Endothelial cell of umbilical vein (primary cell): ENCODE results near the gene DHRS9. TPM values are rescaled to one million over a fixed set of nuclear protein-coding genes. Genes with fewer than 3 reads are reported as not detected.

Experiments
- BruUV-seq: library from RNA; stranded (reverse); fragments of 400-500 nt; replicated peaks from 2 replicates; lab custom pipeline; 2021; lab: Mats Ljungman, UMichigan
- CTCF ChIA-PET: fragments of 300-600, 350-600 bp; sonication (Branson Sonifier 250); formaldehyde crosslinking; loops from one replicate; lab custom pipeline; 2021; ENCODE audit warnings: antibody characterized with exemption, inconsistent platforms; lab: Charles Lee
- POLR2A ChIA-PET: fragments of 300-600, 350-600 bp; sonication (Branson Sonifier 250); formaldehyde crosslinking; loops from one replicate; lab custom pipeline; 2021; ENCODE audit warnings: antibody characterized with exemption, inconsistent platforms; lab: Charles Lee
- DNase-seq: peaks from one replicate; pipeline ENCODE4 v3.0.0-alpha.2; 2011; ENCODE audit warnings: low read depth, low spot score
- FAIRE-seq: peaks from 2 replicates; lab custom pipeline; 2011; peaks lifted over from hg19 to GRCh38; lab: Jason Lieb, UNC
- H2AFZ ChIP-seq: 2 replicates; pipeline ENCODE4 v1.6.0; 2012; ENCODE audit warnings: low read depth, low read length, control low read depth, inconsistent platforms
- H3K27ac ChIP-seq: 2 replicates; pipeline ENCODE4 v1.5.1; 2011; ENCODE audit warnings: low read depth, mild to moderate bottlenecking, control low read depth, low read length, moderate library complexity; ENCODE audit not compliant: insufficient read depth
- H3K27me3 ChIP-seq, 2 experiments: 2 replicates each; pipeline versions ENCODE4 v1.6.0 to v1.6.1; 2011; ENCODE audit warnings: low read length in 2 of 2, mixed read lengths in 1 of 2; ENCODE audit not compliant: control insufficient read depth in 2 of 2, insufficient read depth in 2 of 2
- H3K36me3 ChIP-seq, 2 experiments: 2 replicates in 1 of 2; 3 replicates in 1 of 2; pipeline ENCODE4 v1.5.1; 2011; ENCODE audit warnings: low read length in 2 of 2, mild to moderate bottlenecking in 1 of 2, moderate library complexity in 1 of 2; ENCODE audit not compliant: control insufficient read depth in 2 of 2, insufficient read depth in 2 of 2; ENCODE audit errors: extremely low read depth in 1 of 2
- H3K4me1 ChIP-seq: 3 replicates; pipeline ENCODE4 v1.5.1; 2011; ENCODE audit warnings: mild to moderate bottlenecking, low read length; ENCODE audit not compliant: control insufficient read depth, insufficient read depth; ENCODE audit errors: extremely low read depth
- H3K4me2 ChIP-seq: 2 replicates; pipeline ENCODE4 v1.6.1; 2011; ENCODE audit warnings: low read length, control low read depth, mixed read lengths; ENCODE audit not compliant: insufficient read depth
- H3K4me3 ChIP-seq, 3 experiments: fragments of 200-600 bp in 1 of 3; sonication (generic), shearing (Covaris generic) in 1 of 3; replicated peaks in 1 of 3; 2 replicates each; pipeline ENCODE4 v1.5.1; 2011 to 2016; ENCODE audit warnings: control low read depth in 3 of 3, low read length in 3 of 3, mild to moderate bottlenecking in 2 of 3, inconsistent platforms in 1 of 3, low read depth in 1 of 3, moderate library complexity in 1 of 3; ENCODE audit not compliant: insufficient read depth in 1 of 3
- H3K79me2 ChIP-seq: 2 replicates; pipeline ENCODE4 v1.6.0; 2012; ENCODE audit warnings: low read length, inconsistent platforms; ENCODE audit not compliant: control insufficient read depth, insufficient read depth
- H3K9ac ChIP-seq: replicated peaks from 2 replicates; pipeline ENCODE3; 2011; ENCODE audit warnings: low read length, control low read depth; ENCODE audit not compliant: insufficient read depth; ENCODE audit errors: extremely low read depth
- H3K9me1 ChIP-seq: replicated peaks from 3 replicates; pipeline ENCODE4 v1.6.0; 2011; ENCODE audit warnings: mild to moderate bottlenecking, low read length; ENCODE audit not compliant: control insufficient read depth, insufficient read depth; ENCODE audit errors: extremely low read depth
- H3K9me3 ChIP-seq: replicated peaks from 2 replicates; pipeline ENCODE4 v1.5.1; 2012; ENCODE audit warnings: low read length, inconsistent platforms; ENCODE audit not compliant: control insufficient read depth, insufficient read depth
- H4K20me1 ChIP-seq: replicated peaks from 2 replicates; pipeline ENCODE3; 2011; ENCODE audit warnings: mild to moderate bottlenecking, low read length; ENCODE audit not compliant: control insufficient read depth, insufficient read depth; ENCODE audit errors: extremely low read depth
- EZH2 ChIP-seq: IDR thresholded peaks from 2 replicates; pipeline ENCODE4 v1.6.1; 2012; ENCODE audit warnings: borderline replicate concordance, low read depth, mild to moderate bottlenecking, moderate library complexity, low read length, inconsistent platforms; ENCODE audit not compliant: severe bottlenecking
- FOS ChIP-seq: IDR thresholded peaks from 2 replicates; pipeline ENCODE4 v1.6.1; 2011; ENCODE audit warnings: mild to moderate bottlenecking, low read length, moderate library complexity, borderline replicate concordance; ENCODE audit not compliant: insufficient read depth
- GATA2 ChIP-seq: IDR thresholded peaks from 2 replicates; pipeline ENCODE4 v1.7.0; 2011; ENCODE audit warnings: low read depth, mild to moderate bottlenecking, moderate library complexity, mixed read lengths, low read length; ENCODE audit not compliant: insufficient read length, insufficient read depth
- JUN ChIP-seq: IDR thresholded peaks from 2 replicates; pipeline ENCODE4 v1.6.1; 2011; ENCODE audit warnings: borderline replicate concordance, low read depth; ENCODE audit not compliant: insufficient read length, insufficient read depth
- MYC ChIP-seq: IDR thresholded peaks from one replicate; pipeline ENCODE4 v1.6.1; 2011; ENCODE audit warnings: mild to moderate bottlenecking, low read depth, low read length
- POLR2A ChIP-seq: IDR thresholded peaks from 2 replicates; pipeline ENCODE4 v1.6.1; 2012; ENCODE audit warnings: low read depth, mild to moderate bottlenecking, control low read depth, low read length
- POLR2AphosphoS5 ChIP-seq: IDR thresholded peaks from 2 replicates; pipeline ENCODE4 v1.6.1; 2012; ENCODE audit warnings: low read depth, mild to moderate bottlenecking, control low read depth, low read length, moderate library complexity; ENCODE audit not compliant: insufficient read depth
- dilution Hi-C: fragments of 300-500 bp; cut with MboI; formaldehyde crosslinking; loops from one replicate; pipeline ENCODE4 v1.15.0; 2019; ENCODE audit warnings: low sequenced_read_pairs; ENCODE audit not compliant: extremely low pct_ligation_motif_present
- intact Hi-C: fragments of 100-400 bp; cut with micrococcal nuclease; formaldehyde crosslinking; loops from one replicate; pipeline ENCODE4 v1.10.0; 2022
- polyA plus RNA-seq, 4 experiments: library from polyadenylated mRNA; depleted of rRNA in 3 of 4; stranded (reverse) in 3 of 4; unstranded in 1 of 4; fragments of >200 nt; gene quantifications; 2 replicates each; pipeline versions ENCODE4 v1.2.1 to v1.2.3, GENCODE V29; 2011 to 2012; ENCODE audit warnings: missing spikeins in 1 of 4
- total RNA-seq: library from RNA; stranded (reverse); gene quantifications from 2 replicates; pipeline ENCODE4 v1.2.3, GENCODE V29; 2021
- TF ChIP-seq, protein P1 (sequence below), 2 donors: IDR thresholded peaks; 1 replicate in 1 of 2; 2 replicates in 1 of 2; pipeline ENCODE4 v1.5.1; 2011; ENCODE audit warnings: low read length in 2 of 2, mild to moderate bottlenecking in 2 of 2, moderate library complexity in 2 of 2, control low read depth in 1 of 2, inconsistent platforms in 1 of 2, low read depth in 1 of 2; ENCODE audit not compliant: insufficient read depth in 1 of 2; ENCODE audit errors: extremely low read depth in 1 of 2
- TF ChIP-seq, protein P2 (sequence below): IDR thresholded peaks from 2 replicates; pipeline ENCODE4 v1.6.1; 2011; ENCODE audit not compliant: insufficient read depth, insufficient read length

The DHRS9 gene
- total and polyA plus RNA-seq, 2 donors (not counting 3 experiments of a cell fraction or from before 2014, with no cell fraction given): 0.40 TPM; not detected in 1

DNA sequence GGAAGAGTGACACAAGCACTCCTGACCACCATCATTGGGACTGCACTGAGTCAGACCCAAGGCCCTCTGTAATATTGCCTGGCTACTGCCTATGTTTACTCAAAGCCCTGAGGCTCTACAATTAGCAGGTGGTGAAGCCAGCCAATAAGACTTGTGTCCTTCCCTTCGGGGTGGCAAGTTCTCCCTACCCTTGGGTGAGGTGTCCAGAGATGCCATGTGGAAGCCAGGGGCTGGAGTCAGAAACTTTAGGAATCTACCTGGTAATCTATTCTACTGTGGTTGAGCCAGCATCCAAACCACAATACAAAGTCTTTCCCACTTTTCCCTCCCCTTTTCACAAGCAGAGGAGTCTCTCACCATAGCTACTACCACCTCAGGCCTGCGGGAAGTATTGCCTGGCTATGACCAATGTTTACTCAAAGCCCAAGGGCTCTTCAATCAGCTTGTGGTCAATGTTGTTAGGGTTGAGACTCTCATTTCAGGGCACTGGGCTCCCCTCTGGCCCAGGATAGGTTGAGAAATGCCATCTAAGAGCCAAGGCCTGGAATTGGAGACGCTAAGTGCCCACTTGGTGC lies 17.6 kb downstream of the DHRS9 start:
- BruUV-seq: no TSS peak
- intact Hi-C loops: no loop called here
- Histone ChIP-seq H4K20me1 (no peaks in the 10 kb centered on the region), H3K27ac (no peak overlapping the region), H3K4me3 (no peak overlapping the region), H3K9me3 (no peaks in the 10 kb centered on the region), H3K27me3 (no peaks in the 10 kb centered on the region), H3K79me2 (no peaks in the 10 kb centered on the region), H3K4me2 (no peak overlapping the region), H3K9me1 (no peaks in the 10 kb centered on the region), H3K4me1 (no peaks in the 10 kb centered on the region), H2AFZ (no peak overlapping the region), H3K9ac (no peak overlapping the region), H3K36me3 (no peaks in the 10 kb centered on the region)
- ChIA-PET POLR2A (no interaction called here), CTCF (interaction anchor here (0.9 to 1.2 kb wide), 2 partner anchors 22 to 55 kb away, joined by 3 read pairs; no protein-coding TSS in a partner anchor)
- DNase-seq: no peak
- TF ChIP-seq POLR2AphosphoS5 (no peak), POLR2A (no peak), EZH2 (no peak), FOS (no peak), GATA2 (no peak), JUN (no peak), MYC (no peak)
- TF ChIP-seq, protein P1, sequence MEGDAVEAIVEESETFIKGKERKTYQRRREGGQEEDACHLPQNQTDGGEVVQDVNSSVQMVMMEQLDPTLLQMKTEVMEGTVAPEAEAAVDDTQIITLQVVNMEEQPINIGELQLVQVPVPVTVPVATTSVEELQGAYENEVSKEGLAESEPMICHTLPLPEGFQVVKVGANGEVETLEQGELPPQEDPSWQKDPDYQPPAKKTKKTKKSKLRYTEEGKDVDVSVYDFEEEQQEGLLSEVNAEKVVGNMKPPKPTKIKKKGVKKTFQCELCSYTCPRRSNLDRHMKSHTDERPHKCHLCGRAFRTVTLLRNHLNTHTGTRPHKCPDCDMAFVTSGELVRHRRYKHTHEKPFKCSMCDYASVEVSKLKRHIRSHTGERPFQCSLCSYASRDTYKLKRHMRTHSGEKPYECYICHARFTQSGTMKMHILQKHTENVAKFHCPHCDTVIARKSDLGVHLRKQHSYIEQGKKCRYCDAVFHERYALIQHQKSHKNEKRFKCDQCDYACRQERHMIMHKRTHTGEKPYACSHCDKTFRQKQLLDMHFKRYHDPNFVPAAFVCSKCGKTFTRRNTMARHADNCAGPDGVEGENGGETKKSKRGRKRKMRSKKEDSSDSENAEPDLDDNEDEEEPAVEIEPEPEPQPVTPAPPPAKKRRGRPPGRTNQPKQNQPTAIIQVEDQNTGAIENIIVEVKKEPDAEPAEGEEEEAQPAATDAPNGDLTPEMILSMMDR (IDR thresholded peaks at IDR 0.05; ENCODE audit: extremely low read depth in 1 of 2, insufficient read depth in 1 of 2, low read depth in 1 of 2, low read length in 2 of 2): no peak
- TF ChIP-seq, protein P2, sequence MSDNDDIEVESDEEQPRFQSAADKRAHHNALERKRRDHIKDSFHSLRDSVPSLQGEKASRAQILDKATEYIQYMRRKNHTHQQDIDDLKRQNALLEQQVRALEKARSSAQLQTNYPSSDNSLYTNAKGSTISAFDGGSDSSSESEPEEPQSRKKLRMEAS: no peak
- FAIRE-seq: no peak
- dilution Hi-C loops: no loop called here
